Measurements from ENCODE around the gene MYO15B. TPM values are rescaled to one million over a fixed set of nuclear protein-coding genes. Genes with fewer than 3 reads are reported as not detected.

Gene MYO15B
- total and polyA plus RNA-seq, 2 of the 13 experiments (the other 11 are each of a cell fraction or from before 2014, with no cell fraction given), result 2.8 to 8.1 TPM

GRCh38 chr17:75589919-75590303 lies 2.3 kb downstream of the MYO15B start (continued):
- TF ChIP-seq, protein P1, sequence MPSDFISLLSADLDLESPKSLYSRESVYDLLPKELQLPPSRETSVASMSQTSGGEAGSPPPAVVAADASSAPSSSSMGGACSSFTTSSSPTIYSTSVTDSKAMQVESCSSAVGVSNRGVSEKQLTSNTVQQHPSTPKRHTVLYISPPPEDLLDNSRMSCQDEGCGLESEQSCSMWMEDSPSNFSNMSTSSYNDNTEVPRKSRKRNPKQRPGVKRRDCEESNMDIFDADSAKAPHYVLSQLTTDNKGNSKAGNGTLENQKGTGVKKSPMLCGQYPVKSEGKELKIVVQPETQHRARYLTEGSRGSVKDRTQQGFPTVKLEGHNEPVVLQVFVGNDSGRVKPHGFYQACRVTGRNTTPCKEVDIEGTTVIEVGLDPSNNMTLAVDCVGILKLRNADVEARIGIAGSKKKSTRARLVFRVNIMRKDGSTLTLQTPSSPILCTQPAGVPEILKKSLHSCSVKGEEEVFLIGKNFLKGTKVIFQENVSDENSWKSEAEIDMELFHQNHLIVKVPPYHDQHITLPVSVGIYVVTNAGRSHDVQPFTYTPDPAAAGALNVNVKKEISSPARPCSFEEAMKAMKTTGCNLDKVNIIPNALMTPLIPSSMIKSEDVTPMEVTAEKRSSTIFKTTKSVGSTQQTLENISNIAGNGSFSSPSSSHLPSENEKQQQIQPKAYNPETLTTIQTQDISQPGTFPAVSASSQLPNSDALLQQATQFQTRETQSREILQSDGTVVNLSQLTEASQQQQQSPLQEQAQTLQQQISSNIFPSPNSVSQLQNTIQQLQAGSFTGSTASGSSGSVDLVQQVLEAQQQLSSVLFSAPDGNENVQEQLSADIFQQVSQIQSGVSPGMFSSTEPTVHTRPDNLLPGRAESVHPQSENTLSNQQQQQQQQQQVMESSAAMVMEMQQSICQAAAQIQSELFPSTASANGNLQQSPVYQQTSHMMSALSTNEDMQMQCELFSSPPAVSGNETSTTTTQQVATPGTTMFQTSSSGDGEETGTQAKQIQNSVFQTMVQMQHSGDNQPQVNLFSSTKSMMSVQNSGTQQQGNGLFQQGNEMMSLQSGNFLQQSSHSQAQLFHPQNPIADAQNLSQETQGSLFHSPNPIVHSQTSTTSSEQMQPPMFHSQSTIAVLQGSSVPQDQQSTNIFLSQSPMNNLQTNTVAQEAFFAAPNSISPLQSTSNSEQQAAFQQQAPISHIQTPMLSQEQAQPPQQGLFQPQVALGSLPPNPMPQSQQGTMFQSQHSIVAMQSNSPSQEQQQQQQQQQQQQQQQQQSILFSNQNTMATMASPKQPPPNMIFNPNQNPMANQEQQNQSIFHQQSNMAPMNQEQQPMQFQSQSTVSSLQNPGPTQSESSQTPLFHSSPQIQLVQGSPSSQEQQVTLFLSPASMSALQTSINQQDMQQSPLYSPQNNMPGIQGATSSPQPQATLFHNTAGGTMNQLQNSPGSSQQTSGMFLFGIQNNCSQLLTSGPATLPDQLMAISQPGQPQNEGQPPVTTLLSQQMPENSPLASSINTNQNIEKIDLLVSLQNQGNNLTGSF (CRISPR knock-in tag; IDR thresholded peaks at IDR 0.05), result no peak
- TF ChIP-seq, protein P2, sequence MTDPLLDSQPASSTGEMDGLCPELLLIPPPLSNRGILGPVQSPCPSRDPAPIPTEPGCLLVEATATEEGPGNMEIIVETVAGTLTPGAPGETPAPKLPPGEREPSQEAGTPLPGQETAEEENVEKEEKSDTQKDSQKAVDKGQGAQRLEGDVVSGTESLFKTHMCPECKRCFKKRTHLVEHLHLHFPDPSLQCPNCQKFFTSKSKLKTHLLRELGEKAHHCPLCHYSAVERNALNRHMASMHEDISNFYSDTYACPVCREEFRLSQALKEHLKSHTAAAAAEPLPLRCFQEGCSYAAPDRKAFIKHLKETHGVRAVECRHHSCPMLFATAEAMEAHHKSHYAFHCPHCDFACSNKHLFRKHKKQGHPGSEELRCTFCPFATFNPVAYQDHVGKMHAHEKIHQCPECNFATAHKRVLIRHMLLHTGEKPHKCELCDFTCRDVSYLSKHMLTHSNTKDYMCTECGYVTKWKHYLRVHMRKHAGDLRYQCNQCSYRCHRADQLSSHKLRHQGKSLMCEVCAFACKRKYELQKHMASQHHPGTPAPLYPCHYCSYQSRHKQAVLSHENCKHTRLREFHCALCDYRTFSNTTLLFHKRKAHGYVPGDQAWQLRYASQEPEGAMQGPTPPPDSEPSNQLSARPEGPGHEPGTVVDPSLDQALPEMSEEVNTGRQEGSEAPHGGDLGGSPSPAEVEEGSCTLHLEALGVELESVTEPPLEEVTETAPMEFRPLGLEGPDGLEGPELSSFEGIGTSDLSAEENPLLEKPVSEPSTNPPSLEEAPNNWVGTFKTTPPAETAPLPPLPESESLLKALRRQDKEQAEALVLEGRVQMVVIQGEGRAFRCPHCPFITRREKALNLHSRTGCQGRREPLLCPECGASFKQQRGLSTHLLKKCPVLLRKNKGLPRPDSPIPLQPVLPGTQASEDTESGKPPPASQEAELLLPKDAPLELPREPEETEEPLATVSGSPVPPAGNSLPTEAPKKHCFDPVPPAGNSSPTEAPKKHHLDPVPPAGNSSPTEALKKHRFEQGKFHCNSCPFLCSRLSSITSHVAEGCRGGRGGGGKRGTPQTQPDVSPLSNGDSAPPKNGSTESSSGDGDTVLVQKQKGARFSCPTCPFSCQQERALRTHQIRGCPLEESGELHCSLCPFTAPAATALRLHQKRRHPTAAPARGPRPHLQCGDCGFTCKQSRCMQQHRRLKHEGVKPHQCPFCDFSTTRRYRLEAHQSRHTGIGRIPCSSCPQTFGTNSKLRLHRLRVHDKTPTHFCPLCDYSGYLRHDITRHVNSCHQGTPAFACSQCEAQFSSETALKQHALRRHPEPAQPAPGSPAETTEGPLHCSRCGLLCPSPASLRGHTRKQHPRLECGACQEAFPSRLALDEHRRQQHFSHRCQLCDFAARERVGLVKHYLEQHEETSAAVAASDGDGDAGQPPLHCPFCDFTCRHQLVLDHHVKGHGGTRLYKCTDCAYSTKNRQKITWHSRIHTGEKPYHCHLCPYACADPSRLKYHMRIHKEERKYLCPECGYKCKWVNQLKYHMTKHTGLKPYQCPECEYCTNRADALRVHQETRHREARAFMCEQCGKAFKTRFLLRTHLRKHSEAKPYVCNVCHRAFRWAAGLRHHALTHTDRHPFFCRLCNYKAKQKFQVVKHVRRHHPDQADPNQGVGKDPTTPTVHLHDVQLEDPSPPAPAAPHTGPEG (CRISPR knock-in tag; IDR thresholded peaks at IDR 0.05), result 0 out of 2 replicates have a peak, but pooled peaks have one; percentile 31
- no peak for TF ChIP-seq ZNF431 (CRISPR knock-in tag; IDR thresholded peaks at IDR 0.05; ENCODE audit: borderline replicate concordance, low read depth)
- no peak for TF ChIP-seq FOXA1 (IDR thresholded peaks at IDR 0.05)
- TF ChIP-seq FOXA1 (CRISPR knock-in tag; IDR thresholded peaks at IDR 0.05), result no peak
- TF ChIP-seq ZNF773 (CRISPR knock-in tag; IDR thresholded peaks at IDR 0.05; ENCODE audit: borderline replicate concordance), result no peak
- TF ChIP-seq FOXC1 (CRISPR knock-in tag; IDR thresholded peaks at IDR 0.05; ENCODE audit: borderline replicate concordance), result 0 out of 2 replicates have a peak, but pooled peaks have one; percentile 12
- no peak for TF ChIP-seq ZSCAN9 (CRISPR knock-in tag; IDR thresholded peaks at IDR 0.05; ENCODE audit: borderline replicate concordance)
- no peak for TF ChIP-seq GPBP1L1 (CRISPR knock-in tag; IDR thresholded peaks at IDR 0.05)
- TF ChIP-seq KDM5A (IDR thresholded peaks at IDR 0.05; ENCODE audit: borderline replicate concordance, low read length), result no peak
- no peak for TF ChIP-seq PAX8 (CRISPR knock-in tag; IDR thresholded peaks at IDR 0.05; ENCODE audit: borderline replicate concordance)
- no peak for TF ChIP-seq ZNF558 (CRISPR knock-in tag; IDR thresholded peaks at IDR 0.05; ENCODE audit: borderline replicate concordance)
- TF ChIP-seq ZNF275 (CRISPR knock-in tag; IDR thresholded peaks at IDR 0.05; ENCODE audit: borderline replicate concordance), result no peak
- no peak for TF ChIP-seq GMEB1 (CRISPR knock-in tag; IDR thresholded peaks at IDR 0.05; ENCODE audit: borderline replicate concordance)

Measured in HepG2 (cell line).